Measurements from ENCODE around the gene MTHFD2. TPM values are rescaled to one million over a fixed set of nuclear protein-coding genes. Genes with fewer than 3 reads are reported as not detected.

The MTHFD2 gene
- total and polyA plus RNA-seq, 2 of the 8 experiments (the other 6 are each of a cell fraction or from before 2014, with no cell fraction given), result 99.5 to 291 TPM

GRCh38 chr2:74155830-74156229 is 42.6 kb upstream of the MTHFD2 start (continued):
- TF ChIP-seq TAF7 (optimal IDR thresholded peaks at IDR 0.05; ENCODE audit: borderline replicate concordance, low read depth, low read length) (no peak), KDM5A (IDR thresholded peaks at IDR 0.05; ENCODE audit: low read length) (no peak), MAFK (IDR thresholded peaks at IDR 0.05; ENCODE audit: low read depth, low read length) (no peak), RXRA (IDR thresholded peaks at IDR 0.05; ENCODE audit: insufficient read depth, low read depth, low read length) (no peak), CHD1 (IDR thresholded peaks at IDR 0.05; ENCODE audit: low read depth, low read length) (no peak)
- TF ChIP-seq, protein P1, sequence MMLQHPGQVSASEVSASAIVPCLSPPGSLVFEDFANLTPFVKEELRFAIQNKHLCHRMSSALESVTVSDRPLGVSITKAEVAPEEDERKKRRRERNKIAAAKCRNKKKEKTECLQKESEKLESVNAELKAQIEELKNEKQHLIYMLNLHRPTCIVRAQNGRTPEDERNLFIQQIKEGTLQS (IDR thresholded peaks at IDR 0.05; ENCODE audit: insufficient read depth, low read depth, low read length), result no peak
